K562 (cell line): ENCODE measurements around the gene CFAP73. TPM values are rescaled to one million over a fixed set of nuclear protein-coding genes. Genes with fewer than 3 reads are reported as not detected.
A peak's percentile ranks its signal among the peaks of the same experiment; 100 is the strongest.

Experiments used
- ARID4B ChIP-seq: sonication (generic); formaldehyde crosslinking; IDR thresholded peaks from 2 replicates; pipeline ENCODE4 v1.8.0; 2022; ENCODE audit warnings: mild to moderate bottlenecking, missing genetic modification reagents
- BCLAF1 ChIP-seq, 2 experiments: fragments of 450-650 bp in 1 of 2; IDR thresholded peaks; 2 replicates each; pipeline ENCODE4 v1.6.1; 2011 to 2017; ENCODE audit warnings: low read depth in 2 of 2, antibody characterized with exemption in 1 of 2, borderline replicate concordance in 1 of 2, low read length in 1 of 2, mild to moderate bottlenecking in 1 of 2, mixed read lengths in 1 of 2; ENCODE audit not compliant: control insufficient read depth in 1 of 2
- HIVEP1 ChIP-seq: fragments of 250-450 bp; sonication (Bioruptor Pico); IDR thresholded peaks from 2 replicates; pipeline ENCODE4 v1.4.0; 2020; ENCODE audit warnings: mild to moderate bottlenecking
- MXD1 ChIP-seq: fragments of 250-450 bp; sonication (Bioruptor Pico); IDR thresholded peaks from 2 replicates; pipeline ENCODE4 v1.8.0; 2021; ENCODE audit warnings: borderline replicate concordance, mild to moderate bottlenecking, moderate library complexity; ENCODE audit not compliant: poor library complexity, severe bottlenecking
- PTRF ChIP-seq: fragments of 450-650 bp; IDR thresholded peaks from 2 replicates; pipeline ENCODE4 v1.6.1; 2016; ENCODE audit warnings: mild to moderate bottlenecking, missing genetic modification characterization, missing compliant biosample characterization
- STAG1 ChIP-seq: sonication (generic); formaldehyde crosslinking; IDR thresholded peaks from 2 replicates; pipeline ENCODE4 v1.5.0; 2020; ENCODE audit warnings: missing genetic modification reagents, borderline replicate concordance
- ZFP1 ChIP-seq: fragments of 450-650 bp; formaldehyde crosslinking; IDR thresholded peaks from 2 replicates; pipeline ENCODE4 v1.4.0; 2020; ENCODE audit warnings: mild to moderate bottlenecking, mixed read lengths
- ZKSCAN8 ChIP-seq: fragments of 200-800 bp; sonication (Bioruptor generic); IDR thresholded peaks from 2 replicates; pipeline ENCODE4 v1.6.1; 2016; ENCODE audit warnings: missing genetic modification characterization, missing compliant biosample characterization
- ZMIZ1 ChIP-seq, 2 experiments: fragments of 150-350 bp in 1 of 2; IDR thresholded peaks; 2 replicates each; pipeline ENCODE4 v1.6.1; 2012 to 2016; ENCODE audit warnings: low read depth in 2 of 2, low read length in 2 of 2, mild to moderate bottlenecking in 1 of 2, moderate library complexity in 1 of 2
- ZNF232 ChIP-seq: sonication (generic); formaldehyde crosslinking; IDR thresholded peaks from 2 replicates; pipeline ENCODE4 v1.8.0; 2022; ENCODE audit warnings: mild to moderate bottlenecking, missing genetic modification reagents
- ZNF431 ChIP-seq: sonication (generic); formaldehyde crosslinking; IDR thresholded peaks from 2 replicates; pipeline ENCODE4 v1.8.0; 2022; ENCODE audit warnings: mild to moderate bottlenecking, missing genetic modification reagents
- polyA plus RNA-seq, 8 experiments: library from polyadenylated mRNA; depleted of rRNA in 4 of 8; stranded (reverse) in 5 of 8; unstranded in 3 of 8; fragments of >200 nt; fragmentation: Nextera tagmentation in 2 of 8; fragmentation: Illumina TruSeq in 1 of 8; extraction: Ambion mirVana in 2 of 8; extraction: Trizol in 1 of 8; gene quantifications; 2 replicates each; pipeline versions ENCODE4 v1.2.1 to v1.2.3, GENCODE V29; 2011 to 2014; ENCODE audit warnings: inconsistent platforms in 1 of 8, missing spikeins in 1 of 8
- total RNA-seq, 7 experiments: library from RNA; depleted of rRNA in 6 of 7; stranded (reverse); fragments of >200 nt in 6 of 7; fragmentation: Illumina TruSeq in 2 of 7; extraction: Trizol in 2 of 7; gene quantifications; 2 replicates each; pipeline versions ENCODE4 v1.2.1 to v1.2.3, GENCODE V29; 2011 to 2021; ENCODE audit warnings: low replicate concordance in 1 of 7

The CFAP73 gene
- total and polyA plus RNA-seq, 9 of the 15 experiments (the other 6 are each of a cell fraction or from before 2014, with no cell fraction given), result not detected

GRCh38 chr12:113152835-113153814 is 3.6 kb downstream of the CFAP73 start (continued):
- TF ChIP-seq BCLAF1 (IDR thresholded peaks at IDR 0.05; ENCODE audit: borderline replicate concordance in 1 of 2, control insufficient read depth in 1 of 2, low read depth in 2 of 2, low read length in 1 of 2) (no peak), ZNF431 (CRISPR knock-in tag) (peak; percentile 91), STAG1 (CRISPR knock-in tag) (peak; percentile 30; the same call in 1 of the 2 replicates), ZNF232 (CRISPR knock-in tag) (peak; percentile 96), PTRF (tag) (no peak), ZFP1 (CRISPR knock-in tag) (no peak), ZMIZ1 (IDR thresholded peaks at IDR 0.05; ENCODE audit: low read depth in 2 of 2, low read length in 2 of 2) (no peak), HIVEP1 (CRISPR knock-in tag) (no peak), MXD1 (CRISPR knock-in tag) (no peak), ZKSCAN8 (CRISPR knock-in tag) (0 out of 2 replicates have a peak, but pooled peaks have one; percentile 46), ARID4B (peak; percentile 66)
